T-helper 1 cell (primary cell): ENCODE data around the gene G6PD.
"Not testable (repeated sequence)": the region's sequence is repeated elsewhere in the genome, so short reads cannot be mapped to it uniquely, and the experiment has no call there.

Source experiments
- DNase-seq, 5 donors: peaks; one replicate each; pipeline ENCODE4 v3.0.0-alpha.2; 2012 to 2020
- total RNA-seq, 4 donors: gene quantifications; one replicate each; lab custom pipeline; 2026; lab: John Stamatoyannopoulos, UW

The G6PD gene
- total RNA-seq, result 20.1 to 29.8 (median 26.2) reads per million in 4 donors

DNA sequence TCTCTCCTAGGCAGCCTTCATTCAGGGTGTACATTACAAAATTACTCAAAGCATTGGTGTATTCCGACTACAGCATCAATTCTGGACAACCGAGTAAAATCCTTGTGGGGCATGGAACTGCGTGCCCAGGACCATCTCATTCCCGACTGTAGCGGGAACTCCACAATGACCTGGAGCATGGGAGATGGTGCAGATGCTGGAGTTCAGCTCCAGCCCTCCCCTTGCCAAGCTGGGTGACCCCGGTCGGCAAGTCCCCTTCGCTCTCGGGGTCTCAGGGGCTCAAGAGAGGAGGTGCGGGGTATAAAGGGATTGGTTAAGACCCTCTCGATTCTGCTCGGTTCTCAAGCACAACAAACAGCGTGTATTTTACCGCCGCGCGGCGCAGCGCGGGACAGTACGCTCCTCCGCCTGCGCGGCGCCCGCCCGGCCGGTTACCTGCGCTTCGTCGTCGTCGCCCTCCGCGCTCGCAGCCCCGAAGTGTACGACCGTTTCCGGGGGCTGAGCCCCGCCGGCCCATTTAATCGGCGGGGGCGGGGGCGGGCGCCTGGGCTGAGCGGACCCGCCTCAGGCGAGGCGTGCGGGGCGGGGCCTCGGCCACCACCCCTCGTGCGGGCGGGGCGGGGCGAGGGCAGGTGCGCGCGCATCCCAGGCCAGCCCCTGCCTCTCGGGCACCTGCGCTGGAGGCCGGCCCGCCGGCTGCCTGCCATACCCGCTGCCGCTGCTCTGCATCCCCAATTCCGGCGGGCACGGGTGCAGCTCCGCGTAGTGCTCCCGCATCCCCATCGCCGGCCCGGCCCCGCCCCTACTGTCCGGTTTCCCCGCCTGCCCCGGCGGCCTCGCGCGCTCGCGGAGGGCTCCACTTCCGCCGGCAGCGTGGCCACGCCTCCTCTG is at the start of gene G6PD:
Gene G6PD (minus strand): TSS at position 493 of the 891 bp plus-strand sequence. CDS start 691 bp downstream, outside the sequence.
- peak; percentile 69 to 82 (median 73) for DNase-seq

DNA sequence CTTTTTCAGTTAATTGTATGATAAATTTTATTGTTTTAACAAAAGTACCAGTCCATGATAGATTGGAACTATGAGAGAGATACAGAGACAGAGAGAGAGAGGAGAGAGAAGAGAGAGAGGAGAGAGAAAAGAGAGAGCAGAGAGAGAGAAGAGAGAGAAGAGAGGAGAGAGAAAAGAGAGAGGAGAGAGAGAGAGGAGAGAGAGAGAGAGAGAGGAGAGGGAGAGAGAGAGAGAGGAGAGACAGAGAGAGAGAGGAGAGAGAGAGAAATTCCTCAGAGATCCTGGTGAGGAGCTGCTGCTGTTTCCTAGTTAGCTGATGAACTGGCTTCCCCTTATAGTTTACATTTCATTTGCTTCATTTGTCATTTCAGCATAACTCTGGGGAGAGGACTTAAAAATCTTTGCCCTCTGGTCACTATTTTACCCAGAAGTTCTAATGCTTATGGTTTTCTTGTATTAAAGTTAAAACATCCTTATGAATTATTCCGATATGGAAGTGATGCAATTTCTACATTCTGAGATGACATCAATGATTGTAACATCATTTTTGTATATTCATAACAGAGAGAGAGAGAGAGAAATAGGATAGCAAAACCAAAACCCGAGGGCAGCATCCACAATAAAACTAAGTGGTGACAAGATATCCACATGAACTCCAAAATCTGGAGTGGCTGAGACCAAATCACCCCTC is 49.1 kb upstream of the G6PD start:
- no peak for DNase-seq

DNA sequence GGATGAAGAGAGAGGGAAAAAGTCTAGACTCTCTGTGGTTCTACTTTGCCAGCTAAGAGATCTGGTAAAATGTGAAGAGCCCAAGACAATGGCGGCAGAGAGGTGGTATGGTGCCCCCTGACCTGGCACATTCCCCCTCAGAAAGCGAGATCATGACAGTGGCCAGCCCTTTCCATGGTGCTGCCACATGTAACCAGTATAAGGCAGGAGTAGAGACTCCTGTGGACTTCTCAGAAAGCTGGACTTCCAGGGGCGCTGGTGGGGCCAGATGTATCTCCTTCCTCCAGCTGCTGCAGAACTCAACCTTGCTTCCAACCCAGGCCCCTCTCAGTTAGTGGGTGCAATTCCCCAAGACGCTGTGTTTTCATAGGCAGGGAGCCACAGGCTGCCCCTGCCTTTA is 47.8 kb upstream of the G6PD start:
- DNase-seq, result no peak

DNA sequence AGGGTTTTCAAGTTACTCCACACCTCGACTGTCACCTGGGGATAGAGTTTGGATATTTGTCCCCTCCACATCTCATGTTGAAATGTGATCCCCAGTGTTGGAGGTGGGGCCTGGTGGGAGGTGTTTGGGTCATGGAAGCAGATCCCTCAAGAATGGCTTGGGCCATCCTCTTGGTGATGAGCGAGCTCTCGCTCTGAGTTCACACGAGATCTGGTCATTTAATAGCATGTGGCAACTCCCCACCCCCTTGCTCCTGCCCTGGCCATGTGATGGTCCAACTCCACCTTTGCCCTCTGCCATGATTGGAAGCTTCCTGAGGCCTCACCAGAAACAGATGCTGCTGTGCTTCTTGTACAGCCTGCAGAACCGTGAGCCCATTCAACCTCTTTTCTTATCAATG is 46.6 kb upstream of the G6PD start:
- no peak for DNase-seq

DNA sequence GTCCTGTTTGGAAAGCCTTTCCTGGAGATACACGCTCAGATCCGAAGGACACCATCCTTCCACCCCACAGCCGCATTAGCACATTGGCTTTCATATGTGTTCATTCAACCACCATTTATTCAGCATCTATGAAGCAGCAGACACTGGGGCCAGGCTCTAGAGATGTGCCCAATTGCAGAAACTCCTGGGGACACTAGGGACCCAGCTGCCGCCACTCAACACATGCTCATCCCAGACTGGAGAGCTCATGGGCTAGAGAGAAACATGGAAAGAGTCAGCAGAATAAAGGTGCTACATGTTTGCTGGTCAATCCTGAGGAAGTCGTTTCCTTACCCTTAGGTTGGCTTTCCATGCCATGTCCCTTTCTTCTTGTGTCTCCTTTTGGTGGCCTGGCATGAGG is 45.9 kb upstream of the G6PD start:
- no peak for DNase-seq

DNA sequence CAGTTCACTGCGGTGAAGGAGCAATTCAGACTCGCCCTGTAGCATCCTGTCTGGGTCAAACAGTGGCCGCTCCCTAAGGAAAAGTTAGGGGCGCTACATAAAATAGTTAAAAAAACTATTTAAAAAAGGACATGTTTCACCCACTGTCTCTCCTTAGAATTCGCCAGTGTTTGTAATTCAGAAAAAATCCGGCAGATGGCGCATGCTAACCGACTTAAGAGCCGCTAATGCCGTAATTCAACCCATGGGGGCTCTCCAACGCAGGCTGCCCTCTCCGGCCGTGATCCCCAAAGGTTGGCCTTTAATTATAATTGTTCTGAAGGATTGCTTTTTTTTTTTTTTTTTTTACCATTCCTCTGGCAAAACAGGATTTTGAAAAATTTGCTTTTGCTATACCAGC is 43.8 kb upstream of the G6PD start:
- not testable (repeated sequence) for DNase-seq

DNA sequence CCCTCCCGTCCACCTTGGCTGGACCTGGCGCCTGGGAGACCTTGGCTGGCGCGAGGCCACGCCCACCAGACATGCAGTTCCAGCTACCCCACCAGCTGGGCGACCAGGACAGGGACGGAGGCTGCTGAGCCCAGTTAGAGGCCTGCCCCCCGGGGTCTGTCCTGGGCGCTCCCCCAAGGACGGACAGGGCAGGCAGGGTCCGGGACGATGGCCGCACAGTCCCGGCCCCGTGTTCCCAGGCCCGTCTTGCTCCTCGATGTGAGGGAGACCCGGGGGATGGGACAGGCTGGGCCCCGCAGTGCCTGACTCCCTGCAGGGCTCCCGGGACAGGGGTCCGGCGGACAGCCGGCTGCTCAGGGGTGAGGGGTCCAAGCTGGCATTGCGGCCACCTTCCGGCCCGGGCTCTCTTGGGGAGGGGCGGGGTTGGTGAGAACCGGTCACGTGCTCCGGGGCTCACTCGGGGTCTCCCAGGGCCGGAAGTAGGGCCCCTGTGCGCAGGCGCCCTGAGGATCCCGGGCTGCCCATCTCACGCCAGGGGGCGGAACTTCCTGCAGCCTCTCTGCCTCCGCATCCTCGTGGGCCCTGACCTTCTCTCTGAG is 38.0 kb upstream of the G6PD start, which contains the start of gene CTAG1A:
Gene CTAG1A (plus strand): TSS at position 549 of the 599 bp plus-strand sequence. CDS start 74 bp downstream, outside the sequence.
- DNase-seq, result not testable (repeated sequence)

DNA sequence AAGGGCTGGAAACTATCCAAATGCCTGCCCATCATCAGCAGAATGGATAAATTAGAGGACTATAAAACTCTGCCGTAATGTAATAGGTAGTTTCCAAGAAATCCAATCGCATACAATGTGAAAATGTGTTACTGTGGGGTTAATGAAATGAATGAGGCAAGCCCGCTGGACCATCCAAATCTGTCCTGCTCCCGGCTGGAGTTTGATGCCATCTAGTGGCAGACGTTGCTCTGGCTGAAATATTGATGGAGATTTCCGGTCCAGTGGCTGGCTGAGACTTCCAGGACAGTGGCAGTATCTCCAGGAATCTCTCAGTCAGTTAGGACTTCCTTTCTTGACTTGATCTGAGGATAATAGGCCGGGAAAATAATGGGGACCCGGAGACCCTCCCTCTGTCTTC is 36.3 kb upstream of the G6PD start:
- not testable (repeated sequence) for DNase-seq

DNA sequence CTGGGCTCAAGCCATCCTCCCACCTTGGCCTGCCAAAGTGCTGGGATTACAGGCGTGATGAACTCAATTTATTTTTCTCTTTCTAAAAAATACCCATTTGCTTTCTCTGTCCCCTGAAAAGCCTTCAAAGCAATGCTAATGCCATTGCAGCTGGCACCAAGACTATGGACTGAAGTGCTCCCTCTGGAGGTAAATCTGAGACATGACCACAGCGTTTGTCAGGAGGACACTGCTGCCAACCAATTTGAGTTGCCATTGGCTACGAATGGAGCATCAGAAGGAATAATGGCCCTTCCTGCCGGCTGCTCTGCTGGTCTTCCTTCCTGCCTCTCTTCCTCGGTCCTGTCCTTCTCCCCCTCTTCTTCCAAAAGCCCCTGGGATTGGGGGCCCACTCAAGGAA is 28.4 kb upstream of the G6PD start:
- not testable (repeated sequence) for DNase-seq

DNA sequence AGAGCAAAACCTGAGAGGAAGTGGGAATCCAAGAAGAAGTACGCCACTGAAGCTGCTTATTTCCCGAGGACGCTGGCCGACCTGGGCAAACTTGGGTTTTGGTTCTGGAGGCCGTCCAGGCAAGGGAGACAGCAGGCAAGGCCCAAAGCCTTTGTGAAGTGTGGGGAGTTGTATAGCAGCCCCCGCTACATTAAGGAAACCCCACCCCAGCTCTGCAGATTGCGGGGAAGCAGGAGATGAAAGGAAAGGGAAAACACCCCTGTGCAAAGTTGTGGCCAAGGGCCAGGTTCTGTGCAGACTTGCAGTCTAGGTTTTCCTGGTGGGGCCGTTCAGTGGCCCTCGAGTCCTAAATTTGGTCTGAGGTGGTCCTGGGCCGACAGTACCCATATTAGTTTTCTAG is 26.4 kb upstream of the G6PD start:
- not testable (repeated sequence) for DNase-seq

DNA sequence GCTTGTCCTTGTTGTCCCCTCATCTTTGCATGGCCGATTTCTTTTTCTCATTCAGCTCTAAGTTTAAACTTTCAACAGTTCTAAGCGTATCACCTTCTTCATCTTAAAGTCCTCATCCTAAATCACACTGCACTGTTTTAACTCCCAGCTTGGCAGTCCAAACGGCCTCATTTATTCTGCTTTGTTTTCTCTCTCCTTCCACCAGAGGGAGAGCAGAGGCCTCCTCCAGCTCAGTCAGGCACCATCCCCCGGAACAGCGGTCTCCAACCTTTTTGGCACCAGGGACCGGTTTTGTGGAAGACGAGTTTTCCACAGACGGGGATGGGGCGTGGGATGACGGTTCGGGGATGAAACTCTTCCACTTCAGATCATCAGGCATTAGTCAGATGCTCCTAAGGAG is 23.7 kb upstream of the G6PD start:
- not testable (repeated sequence) for DNase-seq

DNA sequence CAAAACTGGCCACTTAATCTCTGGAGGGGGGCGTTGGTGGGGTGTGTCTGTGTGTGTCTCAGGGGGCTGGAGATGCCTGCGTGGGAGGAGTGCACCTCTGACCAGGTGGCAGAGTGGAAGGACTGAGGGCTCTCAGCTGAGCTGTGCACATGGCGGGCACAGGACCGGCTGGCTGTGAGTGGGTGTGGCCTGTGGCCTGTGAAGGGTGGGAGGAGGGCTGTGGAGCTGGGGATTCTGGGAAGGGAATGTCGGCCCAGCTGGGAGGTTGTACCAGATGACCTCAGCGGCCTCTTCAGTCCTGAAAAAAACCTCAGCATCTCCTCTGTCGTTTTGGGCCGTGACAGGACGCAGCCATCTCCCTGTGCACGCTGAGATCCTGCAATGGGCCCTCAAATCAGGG is 15.6 kb upstream of the G6PD start:
- not testable (repeated sequence) for DNase-seq

DNA sequence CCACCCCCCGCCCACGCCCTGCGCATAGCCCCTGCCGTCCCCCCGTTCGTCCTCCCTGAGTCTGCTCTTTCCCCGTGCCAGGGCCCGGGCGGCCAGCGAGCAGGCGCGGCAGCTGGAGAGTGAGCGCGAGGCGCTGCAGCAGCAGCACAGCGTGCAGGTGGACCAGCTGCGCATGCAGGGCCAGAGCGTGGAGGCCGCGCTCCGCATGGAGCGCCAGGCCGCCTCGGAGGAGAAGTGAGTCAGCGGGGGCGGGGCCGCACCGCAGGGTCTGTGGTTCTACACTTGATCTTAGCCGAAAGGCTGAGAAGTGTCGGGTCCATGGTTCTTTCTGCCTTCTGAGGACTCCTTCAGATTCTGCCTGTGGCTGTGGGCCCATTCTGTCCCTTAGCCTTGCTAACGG is 13.7 kb upstream of the G6PD start:
- not testable (repeated sequence) for DNase-seq

DNA sequence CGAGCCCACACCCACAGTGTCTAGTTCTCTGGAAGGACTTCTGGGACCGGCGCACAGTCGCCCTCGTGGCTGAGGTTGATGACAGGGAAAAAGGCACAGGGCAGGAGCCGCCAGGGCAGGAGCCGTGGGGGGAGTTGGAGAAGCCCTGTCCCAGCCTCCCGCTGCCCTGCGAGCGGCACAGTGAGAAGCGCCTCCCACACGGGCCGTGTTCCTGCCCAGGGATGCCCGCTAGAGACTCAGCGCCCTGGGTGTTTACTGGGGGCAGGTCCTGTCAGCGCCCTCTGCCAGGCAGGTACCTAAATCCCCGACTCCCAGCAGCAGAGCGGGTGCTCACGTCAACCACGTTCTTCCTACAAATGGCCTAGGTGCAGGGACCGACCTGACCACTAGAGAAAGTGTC is 12.2 kb upstream of the G6PD start:
- not testable (repeated sequence) for DNase-seq

DNA sequence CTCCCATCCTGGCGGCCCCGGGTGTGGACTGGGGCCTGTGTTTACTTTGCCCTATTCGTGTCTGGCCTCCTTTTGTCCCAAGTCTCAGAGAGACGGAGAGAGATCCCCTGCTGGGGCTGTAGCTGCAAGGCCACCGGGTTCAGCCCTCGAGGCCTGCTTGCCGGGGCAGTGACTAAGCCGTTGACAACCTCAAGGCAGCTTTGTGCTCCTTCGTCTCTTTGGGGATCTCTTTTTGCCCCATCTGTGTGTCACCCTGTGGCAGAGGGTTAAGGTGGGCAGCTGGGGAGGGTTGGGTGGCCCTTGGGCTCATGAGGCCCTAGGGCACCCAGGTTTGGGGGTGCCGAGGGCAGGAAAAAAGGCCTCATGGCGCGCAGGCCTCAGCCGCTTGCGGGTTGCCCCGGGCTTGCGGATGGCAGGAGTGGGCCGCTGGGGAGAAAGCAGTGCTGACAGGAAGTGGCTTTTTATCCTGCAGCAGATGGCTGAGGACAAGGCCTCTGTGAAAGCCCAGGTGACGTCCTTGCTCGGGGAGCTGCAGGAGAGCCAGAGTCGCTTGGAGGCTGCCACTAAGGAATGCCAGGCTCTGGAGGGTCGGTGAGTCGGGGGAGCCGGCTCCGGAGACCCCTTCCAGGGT is 11.5 kb upstream of the G6PD start:
- DNase-seq, result not testable (repeated sequence)

DNA sequence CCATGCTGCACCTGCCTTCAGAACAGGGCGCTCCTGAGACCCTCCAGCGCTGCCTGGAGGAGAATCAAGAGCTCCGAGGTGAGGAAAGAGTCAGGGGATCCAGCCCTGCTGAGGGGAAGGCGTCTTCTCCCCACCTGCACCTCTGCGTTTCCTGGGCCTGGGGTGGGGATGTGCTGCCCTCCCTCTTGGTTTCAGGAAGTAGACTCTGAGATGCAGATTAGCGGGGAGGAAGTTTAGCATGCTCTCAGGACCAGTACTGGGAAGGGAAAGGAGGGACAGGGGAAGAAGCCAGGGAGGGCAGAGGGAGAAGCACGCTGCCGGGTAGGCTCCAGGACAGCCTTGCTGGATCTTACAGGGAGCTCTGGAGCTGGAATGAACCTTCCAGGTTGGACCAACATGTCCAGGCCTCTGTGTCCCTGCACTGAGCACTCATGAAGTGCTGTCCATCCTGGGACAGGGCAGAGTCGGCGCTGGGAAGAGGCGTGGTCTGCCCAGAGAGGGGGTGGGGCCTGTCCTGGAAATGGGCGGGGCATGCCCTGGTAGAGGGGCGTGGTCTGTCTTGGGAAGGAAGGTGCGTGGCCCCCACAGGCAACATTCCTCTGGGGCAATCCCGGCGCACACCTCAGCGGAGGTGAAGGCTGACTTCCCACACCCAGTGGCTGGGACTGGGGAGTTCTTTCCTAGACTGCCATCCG is 5.6 kb upstream of the G6PD start:
- DNase-seq, result not testable (repeated sequence)

DNA sequence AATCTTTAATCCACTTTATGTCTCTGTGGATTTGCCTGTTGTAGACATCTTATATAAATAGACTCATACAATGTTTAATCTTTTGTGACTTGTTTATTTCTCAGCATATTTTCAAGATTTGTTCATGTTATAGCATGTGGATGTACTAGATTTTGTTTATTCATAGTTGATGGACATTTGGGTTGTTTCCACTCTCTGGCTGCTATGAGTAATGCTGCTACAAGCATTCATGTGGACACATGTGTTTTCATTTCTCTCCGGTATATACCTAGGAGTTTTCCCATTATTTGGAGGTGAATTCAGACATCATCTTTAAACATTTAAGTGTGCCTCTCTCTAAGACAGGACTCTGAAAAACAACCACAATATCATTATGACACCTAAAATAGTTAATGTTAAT is 3.1 kb upstream of the G6PD start:
- DNase-seq, result no peak

DNA sequence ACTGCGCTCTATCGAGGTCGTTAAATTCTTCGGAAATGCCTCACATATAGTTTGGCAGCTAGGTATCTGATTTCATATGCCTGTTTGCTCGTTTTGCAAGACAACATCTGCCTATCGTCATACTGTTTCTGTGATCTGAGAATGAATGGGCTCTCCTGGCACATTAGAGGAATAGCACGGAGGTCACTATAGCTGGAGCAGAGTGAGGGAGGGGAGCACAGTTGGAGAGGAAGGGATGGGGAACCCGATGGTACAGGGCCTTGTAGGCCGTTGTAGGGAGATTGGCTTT is 1.3 kb upstream of the G6PD start:
- DNase-seq, result no peak

DNA sequence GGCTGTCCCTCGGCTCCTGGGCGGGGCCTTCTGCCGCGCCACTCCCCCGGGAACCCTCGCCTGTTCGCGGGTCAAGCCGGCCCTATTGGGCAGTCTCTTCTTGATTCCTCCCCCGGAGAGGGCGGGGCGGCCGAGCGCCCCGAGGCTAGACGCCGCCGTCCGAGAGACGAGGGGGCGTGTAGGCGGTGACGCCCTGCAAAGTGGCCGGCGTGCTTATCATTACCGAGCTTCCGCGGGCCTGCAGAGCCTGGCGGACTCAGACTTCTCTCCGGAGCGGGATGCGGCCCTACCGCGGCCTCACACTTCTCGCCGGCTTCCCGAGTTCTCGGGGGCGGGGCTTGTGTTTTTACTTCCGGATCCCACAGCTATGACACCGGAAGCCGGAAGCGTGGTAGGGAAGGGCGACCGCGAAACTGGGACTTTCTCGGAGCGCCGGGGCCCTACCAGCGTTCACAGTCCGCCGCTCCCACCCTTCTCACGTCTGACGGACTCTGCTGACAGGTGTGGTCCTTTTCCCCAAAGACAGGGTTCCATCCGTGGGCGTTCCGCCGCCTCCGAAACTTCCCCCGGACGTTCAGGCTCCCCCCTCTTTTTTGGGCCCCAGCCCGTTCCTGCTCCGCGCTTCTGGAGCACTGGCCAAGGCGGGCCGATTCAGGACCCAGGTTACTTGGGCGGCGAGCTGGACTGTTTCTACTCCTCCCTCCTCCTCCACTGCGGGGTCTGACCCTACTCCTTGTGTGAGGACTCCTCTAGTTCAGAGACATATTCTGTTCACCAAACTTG is 790 bp upstream of the G6PD start, which contains the start of gene IKBKG:
Gene IKBKG (plus strand): TSS at position 376 of the 783 bp plus-strand sequence. CDS start 4,383 bp downstream, outside the sequence.
- peak; percentile 76 to 91 (median 83) for DNase-seq

DNA sequence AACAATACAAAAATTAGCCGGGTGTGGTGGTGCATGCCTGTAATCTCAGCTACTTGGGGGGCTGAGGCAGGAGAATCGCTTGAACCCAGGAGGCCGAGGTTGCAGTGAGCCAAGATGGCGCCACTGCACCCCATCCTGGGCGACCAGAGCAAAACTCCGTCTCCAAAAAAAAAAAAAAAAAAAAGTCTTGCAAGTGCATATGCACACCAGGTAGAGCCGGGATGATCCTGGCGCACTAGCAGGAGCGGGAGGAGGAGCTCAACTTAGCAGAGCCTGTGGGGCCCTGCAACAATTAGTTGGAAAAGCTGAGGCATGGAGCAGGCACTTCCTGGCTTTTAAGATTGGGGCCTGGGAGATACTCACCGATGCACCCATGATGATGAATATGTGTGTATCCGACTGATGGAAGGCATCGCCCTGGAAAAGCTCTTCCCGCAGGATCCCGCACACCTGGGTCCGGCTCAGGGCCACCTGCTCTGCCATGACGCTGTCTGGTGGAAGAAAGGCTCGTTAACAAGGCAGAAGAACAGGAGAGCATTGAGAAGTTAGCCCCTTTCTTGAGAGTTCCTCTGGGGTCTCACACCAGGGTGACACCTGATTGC is 872 bp downstream of the G6PD start:
- DNase-seq, result no peak
